Measurements from ENCODE around the gene ZNF654. TPM values are rescaled to one million over a fixed set of nuclear protein-coding genes. Genes with fewer than 3 reads are reported as not detected.

Gene ZNF654
- total RNA-seq, 2 experiments from 2014 or later, result 5.6 to 18.5 TPM

GRCh38 chr3:88137836-88138235 is 78.8 kb downstream of the ZNF654 start:
- H3K9me2 ChIP-seq (ENCODE audit: insufficient read depth, low read length), result no peaks in the 10 kb centered on the region
- H3K27ac ChIP-seq (ENCODE audit: low read depth, low read length, poor library complexity, severe bottlenecking), result no peak overlapping the region
- no peak for DNase-seq (ENCODE audit: low spot score)
- peaks cover 7% of the 10 kb centered on the region; the same call in 1 of the 2 replicates for H4K20me1 ChIP-seq (ENCODE audit: insufficient read depth, low read length)
- intact Hi-C loops (cut with micrococcal nuclease; ENCODE audit: unreplicated experiment), result no loop called here
- H3K36me3 ChIP-seq (ENCODE audit: insufficient read depth, low read length), result peaks cover 84% of the 10 kb centered on the region
- CTCF ChIA-PET (ENCODE audit: unreplicated experiment), result no interaction called here
- no peaks in the 10 kb centered on the region for H3K9me3 ChIP-seq (ENCODE audit: low read length)
- no TSS peak for BruUV-seq (replicated peaks)
- no peaks in the 10 kb centered on the region for H3K4me1 ChIP-seq (ENCODE audit: insufficient read depth, low read length, poor library complexity, severe bottlenecking)
- no peak for TF ChIP-seq CTCF (conservative IDR thresholded peaks at IDR 0.05; ENCODE audit: low read length)
- no peak for TF ChIP-seq EZH2phosphoT487 (IDR thresholded peaks at IDR 0.05; ENCODE audit: borderline replicate concordance, low read depth, low read length)
- no peak overlapping the region for H2AFZ ChIP-seq (ENCODE audit: low read length)
- POLR2A ChIA-PET, result interaction anchor here (1.3 kb wide), 1 partner anchor 11 kb away, joined by 8 read pairs; the partner anchor contains the start of gene C3orf38
- H3K79me2 ChIP-seq (ENCODE audit: insufficient read depth, low read depth, low read length), result no peaks in the 10 kb centered on the region
- no peak overlapping the region for H3K4me3 ChIP-seq (ENCODE audit: low read depth, low read length, poor library complexity, severe bottlenecking)
- H3K4me2 ChIP-seq (ENCODE audit: low read length), result no peak overlapping the region

GRCh38 chr3:88141458-88142083 is 82.5 kb downstream of the ZNF654 start:
- H3K27ac ChIP-seq (ENCODE audit: low read depth, low read length, poor library complexity, severe bottlenecking), result no peak overlapping the region
- peaks cover 7% of the 10 kb centered on the region; the same call in 1 of the 2 replicates for H4K20me1 ChIP-seq (ENCODE audit: insufficient read depth, low read length)
- intact Hi-C loops (cut with micrococcal nuclease; ENCODE audit: unreplicated experiment), result no loop called here
- DNase-seq (ENCODE audit: low spot score), result no peak
- no peaks in the 10 kb centered on the region for H3K79me2 ChIP-seq (ENCODE audit: insufficient read depth, low read depth, low read length)
- H3K4me2 ChIP-seq (ENCODE audit: low read length), result no peak overlapping the region
- peaks cover 59% of the 10 kb centered on the region for H3K36me3 ChIP-seq (ENCODE audit: insufficient read depth, low read length)
- no peak overlapping the region for H3K4me3 ChIP-seq (ENCODE audit: low read depth, low read length, poor library complexity, severe bottlenecking)
- BruUV-seq (replicated peaks), result no TSS peak
- no peaks in the 10 kb centered on the region for H3K9me3 ChIP-seq (ENCODE audit: low read length)
- no peak for TF ChIP-seq EZH2phosphoT487 (IDR thresholded peaks at IDR 0.05; ENCODE audit: borderline replicate concordance, low read depth, low read length)
- no peak for TF ChIP-seq CTCF (conservative IDR thresholded peaks at IDR 0.05; ENCODE audit: low read length)
- H2AFZ ChIP-seq (ENCODE audit: low read length), result no peak overlapping the region
- H3K4me1 ChIP-seq (ENCODE audit: insufficient read depth, low read length, poor library complexity, severe bottlenecking), result no peaks in the 10 kb centered on the region
- POLR2A ChIA-PET, result interaction anchor here (0.5 kb wide), 1 partner anchor 445 kb away, joined by 4 read pairs; no protein-coding TSS in a partner anchor
- H3K9me2 ChIP-seq (ENCODE audit: insufficient read depth, low read length), result no peaks in the 10 kb centered on the region
- CTCF ChIA-PET (ENCODE audit: unreplicated experiment), result no interaction called here

- POLR2A ChIA-PET, result interaction anchor here (0.7 kb wide), 2 partner anchors 8 to 85 kb away, joined by 3 read pairs; no protein-coding TSS in a partner anchor
Measured at GRCh38 chr3:88142094-88142624, 83.1 kb downstream of the ZNF654 start.

More at GRCh38 chr3:88142094-88142624, 83.1 kb downstream of the ZNF654 start:
- Histone ChIP-seq H4K20me1 (ENCODE audit: insufficient read depth, low read length) (peaks cover 7% of the 10 kb centered on the region; the same call in 1 of the 2 replicates), H3K27ac (ENCODE audit: low read depth, low read length, poor library complexity, severe bottlenecking) (no peak overlapping the region), H3K36me3 (ENCODE audit: insufficient read depth, low read length) (peaks cover 54% of the 10 kb centered on the region), H3K4me3 (ENCODE audit: low read depth, low read length, poor library complexity, severe bottlenecking) (no peak overlapping the region), H3K9me3 (ENCODE audit: low read length) (no peaks in the 10 kb centered on the region), H2AFZ (ENCODE audit: low read length) (no peak overlapping the region), H3K4me1 (ENCODE audit: insufficient read depth, low read length, poor library complexity, severe bottlenecking) (no peaks in the 10 kb centered on the region), H3K79me2 (ENCODE audit: insufficient read depth, low read depth, low read length) (no peaks in the 10 kb centered on the region), H3K9me2 (ENCODE audit: insufficient read depth, low read length) (no peaks in the 10 kb centered on the region), H3K4me2 (ENCODE audit: low read length) (no peak overlapping the region)
- CTCF ChIA-PET (ENCODE audit: unreplicated experiment), result no interaction called here
- TF ChIP-seq CTCF (conservative IDR thresholded peaks at IDR 0.05; ENCODE audit: low read length) (no peak), EZH2phosphoT487 (IDR thresholded peaks at IDR 0.05; ENCODE audit: borderline replicate concordance, low read depth, low read length) (no peak)
- BruUV-seq (replicated peaks), result no TSS peak
- no peak for DNase-seq (ENCODE audit: low spot score)
- intact Hi-C loops (cut with micrococcal nuclease; ENCODE audit: unreplicated experiment), result no loop called here

All from OCI-LY7 (cell line).